Right lobe of liver (tissue), 4 donors: ENCODE data around the gene GAS2L2.

Experiments
- POLR2A ChIP-seq: fragments of 450-650 bp; IDR thresholded peaks from one replicate; pipeline ENCODE4 v1.6.1; 2017; ENCODE audit warnings: antibody characterized with exemption, mild to moderate bottlenecking
- TF ChIP-seq, protein P1 (sequence below), 4 donors: fragments of 200-600 bp in 3 of 4; fragments of 450-650 bp in 1 of 4; IDR thresholded peaks; one replicate each; pipeline versions ENCODE4 v1.5.1 to v1.8.0; 2016 to 2022; ENCODE audit warnings: antibody characterized with exemption in 4 of 4, mild to moderate bottlenecking in 2 of 4
- donor health status: DM: no; HTN: no; CAD: no.
- donor health status: DM: no; HTN: no; CAD: no.
- donor health status: DM: no; HTN: yes; CAD: no.

DNA sequence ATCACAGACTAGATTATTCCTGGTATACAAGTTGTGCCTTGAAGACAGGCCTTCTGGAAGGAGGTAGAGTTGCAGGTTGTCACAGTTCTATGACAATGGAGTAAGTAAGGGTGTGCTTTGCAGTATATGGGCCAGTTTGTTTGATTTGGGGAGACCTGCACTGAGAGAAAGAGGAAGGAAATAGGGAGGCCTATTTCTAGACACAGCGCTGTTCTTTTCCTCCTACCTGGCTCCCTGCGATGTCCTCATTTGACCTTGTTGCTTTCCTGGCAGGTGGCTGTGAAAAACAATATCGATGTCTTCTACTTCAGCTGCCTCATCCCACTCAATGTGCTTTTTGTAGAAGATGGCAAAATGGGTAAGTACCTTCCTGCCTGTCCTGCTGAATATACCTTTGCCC is 44.1 kb downstream of the GAS2L2 start:
- TF ChIP-seq, protein P1, sequence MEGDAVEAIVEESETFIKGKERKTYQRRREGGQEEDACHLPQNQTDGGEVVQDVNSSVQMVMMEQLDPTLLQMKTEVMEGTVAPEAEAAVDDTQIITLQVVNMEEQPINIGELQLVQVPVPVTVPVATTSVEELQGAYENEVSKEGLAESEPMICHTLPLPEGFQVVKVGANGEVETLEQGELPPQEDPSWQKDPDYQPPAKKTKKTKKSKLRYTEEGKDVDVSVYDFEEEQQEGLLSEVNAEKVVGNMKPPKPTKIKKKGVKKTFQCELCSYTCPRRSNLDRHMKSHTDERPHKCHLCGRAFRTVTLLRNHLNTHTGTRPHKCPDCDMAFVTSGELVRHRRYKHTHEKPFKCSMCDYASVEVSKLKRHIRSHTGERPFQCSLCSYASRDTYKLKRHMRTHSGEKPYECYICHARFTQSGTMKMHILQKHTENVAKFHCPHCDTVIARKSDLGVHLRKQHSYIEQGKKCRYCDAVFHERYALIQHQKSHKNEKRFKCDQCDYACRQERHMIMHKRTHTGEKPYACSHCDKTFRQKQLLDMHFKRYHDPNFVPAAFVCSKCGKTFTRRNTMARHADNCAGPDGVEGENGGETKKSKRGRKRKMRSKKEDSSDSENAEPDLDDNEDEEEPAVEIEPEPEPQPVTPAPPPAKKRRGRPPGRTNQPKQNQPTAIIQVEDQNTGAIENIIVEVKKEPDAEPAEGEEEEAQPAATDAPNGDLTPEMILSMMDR (IDR thresholded peaks at IDR 0.05), result no peak
- no peak for TF ChIP-seq POLR2A
